Measurements from ENCODE around the gene SYNE2. TPM values are rescaled to one million over a fixed set of nuclear protein-coding genes. Genes with fewer than 3 reads are reported as not detected.

SYNE2 gene
- total RNA-seq, 2 experiments from 2014 or later, result 150 to 212 TPM

DNA sequence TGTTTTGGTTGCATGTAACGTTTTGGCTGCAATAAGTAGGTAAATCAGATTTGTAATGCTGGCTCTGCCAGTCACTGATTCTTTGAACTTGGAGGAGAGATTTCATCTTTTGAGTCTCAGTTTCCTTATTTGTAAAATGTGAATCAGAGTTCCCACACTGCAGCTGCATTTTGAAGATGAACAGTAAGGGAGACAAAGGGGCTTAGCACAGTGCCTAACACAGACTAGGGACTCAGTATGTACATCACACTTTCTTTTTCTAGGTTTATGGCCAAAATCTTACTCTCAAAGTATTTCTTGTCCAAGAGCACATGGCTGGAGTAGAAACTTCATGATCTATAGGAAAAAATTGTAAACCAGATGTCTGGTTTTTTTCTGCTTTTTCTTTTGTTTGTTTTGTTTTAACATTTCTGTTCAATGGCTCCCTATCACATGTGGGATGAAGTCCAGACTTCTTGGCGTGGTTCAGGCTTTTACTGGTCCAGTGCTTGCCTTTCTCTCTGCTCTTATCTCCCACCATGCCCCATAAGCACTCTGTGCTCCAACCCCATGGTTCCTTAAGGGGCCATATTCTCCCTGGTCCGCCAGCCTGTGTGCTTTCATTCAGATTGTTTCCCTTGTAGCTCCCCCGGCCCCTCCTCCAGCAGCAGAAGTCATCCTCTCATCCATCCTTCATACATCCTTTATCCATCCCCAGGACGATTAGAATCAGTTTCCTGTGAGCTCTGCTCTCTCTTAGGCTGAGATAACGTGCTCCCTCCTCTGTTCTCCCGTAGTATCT is 58.0 kb downstream of the SYNE2 start:
- TF ChIP-seq, protein P1, sequence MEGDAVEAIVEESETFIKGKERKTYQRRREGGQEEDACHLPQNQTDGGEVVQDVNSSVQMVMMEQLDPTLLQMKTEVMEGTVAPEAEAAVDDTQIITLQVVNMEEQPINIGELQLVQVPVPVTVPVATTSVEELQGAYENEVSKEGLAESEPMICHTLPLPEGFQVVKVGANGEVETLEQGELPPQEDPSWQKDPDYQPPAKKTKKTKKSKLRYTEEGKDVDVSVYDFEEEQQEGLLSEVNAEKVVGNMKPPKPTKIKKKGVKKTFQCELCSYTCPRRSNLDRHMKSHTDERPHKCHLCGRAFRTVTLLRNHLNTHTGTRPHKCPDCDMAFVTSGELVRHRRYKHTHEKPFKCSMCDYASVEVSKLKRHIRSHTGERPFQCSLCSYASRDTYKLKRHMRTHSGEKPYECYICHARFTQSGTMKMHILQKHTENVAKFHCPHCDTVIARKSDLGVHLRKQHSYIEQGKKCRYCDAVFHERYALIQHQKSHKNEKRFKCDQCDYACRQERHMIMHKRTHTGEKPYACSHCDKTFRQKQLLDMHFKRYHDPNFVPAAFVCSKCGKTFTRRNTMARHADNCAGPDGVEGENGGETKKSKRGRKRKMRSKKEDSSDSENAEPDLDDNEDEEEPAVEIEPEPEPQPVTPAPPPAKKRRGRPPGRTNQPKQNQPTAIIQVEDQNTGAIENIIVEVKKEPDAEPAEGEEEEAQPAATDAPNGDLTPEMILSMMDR (conservative IDR thresholded peaks at IDR 0.05; ENCODE audit: low read length), result no peak
- TF ChIP-seq EZH2phosphoT487 (IDR thresholded peaks at IDR 0.05; ENCODE audit: borderline replicate concordance, low read depth, low read length), result no peak
- Histone ChIP-seq H4K20me1 (ENCODE audit: insufficient read depth, low read length) (no peaks in the 10 kb centered on the region), H3K4me3 (ENCODE audit: low read depth, low read length, poor library complexity, severe bottlenecking) (no peak overlapping the region), H3K9me3 (ENCODE audit: low read length) (no peaks in the 10 kb centered on the region), H3K4me2 (ENCODE audit: low read length) (no peak overlapping the region), H3K9me2 (ENCODE audit: insufficient read depth, low read length) (no peaks in the 10 kb centered on the region; the same call in 1 of the 2 replicates), H3K27ac (ENCODE audit: low read depth, low read length, poor library complexity, severe bottlenecking) (no peak overlapping the region), H2AFZ (ENCODE audit: low read length) (no peak overlapping the region), H3K36me3 (ENCODE audit: insufficient read depth, low read length) (peaks cover 66% of the 10 kb centered on the region), H3K79me2 (ENCODE audit: insufficient read depth, low read depth, low read length) (peaks cover 39% of the 10 kb centered on the region), H3K4me1 (ENCODE audit: insufficient read depth, low read length, poor library complexity, severe bottlenecking) (no peaks in the 10 kb centered on the region)
- intact Hi-C loops (cut with micrococcal nuclease; ENCODE audit: unreplicated experiment), result no loop called here
- BruUV-seq (replicated peaks), result no TSS peak
- no peak for DNase-seq (ENCODE audit: low spot score)
- CTCF ChIA-PET (ENCODE audit: unreplicated experiment), result no interaction called here
- POLR2A ChIA-PET, result interaction anchor here (0.7 to 1.8 kb wide), 6 partner anchors 8 to 1849 kb away, joined by 3 to 7 read pairs (median 4); no protein-coding TSS in a partner anchor

DNA sequence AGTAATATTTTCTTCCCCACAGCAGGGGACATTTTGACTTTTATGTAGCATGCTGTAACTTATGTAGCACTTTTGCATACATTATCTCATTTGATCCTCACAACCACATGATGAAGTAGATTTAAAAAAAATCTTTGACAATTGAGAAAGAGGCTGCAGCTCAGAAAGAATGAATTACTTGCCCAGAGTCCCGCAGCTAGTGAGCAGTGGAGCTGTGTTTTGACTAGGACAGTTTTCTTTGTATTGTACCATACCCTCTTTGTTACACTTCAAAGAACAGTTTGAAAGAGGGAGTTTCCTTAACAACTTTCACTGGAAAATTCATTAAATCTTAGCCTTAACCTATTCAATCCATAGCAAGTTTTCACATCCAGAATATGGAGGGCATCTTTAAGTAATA is 58.6 kb downstream of the SYNE2 start:
- no peak for DNase-seq (ENCODE audit: low spot score)
- Histone ChIP-seq H4K20me1 (ENCODE audit: insufficient read depth, low read length) (no peaks in the 10 kb centered on the region), H3K27ac (ENCODE audit: low read depth, low read length, poor library complexity, severe bottlenecking) (no peak overlapping the region), H3K79me2 (ENCODE audit: insufficient read depth, low read depth, low read length) (peaks cover 39% of the 10 kb centered on the region), H3K4me1 (ENCODE audit: insufficient read depth, low read length, poor library complexity, severe bottlenecking) (no peaks in the 10 kb centered on the region), H3K9me2 (ENCODE audit: insufficient read depth, low read length) (no peaks in the 10 kb centered on the region; the same call in 1 of the 2 replicates), H3K36me3 (ENCODE audit: insufficient read depth, low read length) (peaks cover 68% of the 10 kb centered on the region), H3K9me3 (ENCODE audit: low read length) (no peaks in the 10 kb centered on the region), H3K4me3 (ENCODE audit: low read depth, low read length, poor library complexity, severe bottlenecking) (no peak overlapping the region), H2AFZ (ENCODE audit: low read length) (no peak overlapping the region), H3K4me2 (ENCODE audit: low read length) (no peak overlapping the region)
- no peak for TF ChIP-seq EZH2phosphoT487 (IDR thresholded peaks at IDR 0.05; ENCODE audit: borderline replicate concordance, low read depth, low read length)
- TF ChIP-seq, protein P1 (conservative IDR thresholded peaks at IDR 0.05; ENCODE audit: low read length), result no peak
- CTCF ChIA-PET (ENCODE audit: unreplicated experiment), result no interaction called here
- intact Hi-C loops (cut with micrococcal nuclease; ENCODE audit: unreplicated experiment), result no loop called here
- POLR2A ChIA-PET, result interaction anchor here (0.5 to 1.5 kb wide), 4 partner anchors 9 to 1078 kb away, joined by 3 to 4 read pairs (median 4); no protein-coding TSS in a partner anchor
- no TSS peak for BruUV-seq (replicated peaks)

DNA sequence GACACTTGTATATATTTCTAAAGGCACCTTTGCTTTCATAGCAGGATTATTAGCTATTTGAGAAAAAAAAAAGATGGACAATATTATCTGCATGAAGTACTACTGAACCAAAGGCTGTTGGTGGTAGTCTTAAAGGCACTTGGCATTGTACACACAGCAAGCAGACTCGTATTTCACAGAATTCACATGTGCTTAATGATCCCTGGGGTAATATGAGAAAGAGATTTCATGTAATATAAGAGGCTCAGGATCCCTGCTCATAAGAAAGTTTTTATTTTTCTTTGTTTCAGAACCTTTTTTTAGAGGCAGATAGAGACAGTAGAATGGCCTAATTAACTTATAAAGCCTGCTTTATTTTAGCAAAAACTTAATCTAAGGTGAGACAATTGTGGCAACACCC is 59.5 kb downstream of the SYNE2 start:
- Histone ChIP-seq H4K20me1 (ENCODE audit: insufficient read depth, low read length) (no peaks in the 10 kb centered on the region), H3K9me3 (ENCODE audit: low read length) (no peaks in the 10 kb centered on the region), H2AFZ (ENCODE audit: low read length) (no peak overlapping the region), H3K27ac (ENCODE audit: low read depth, low read length, poor library complexity, severe bottlenecking) (no peak overlapping the region), H3K4me3 (ENCODE audit: low read depth, low read length, poor library complexity, severe bottlenecking) (no peak overlapping the region), H3K36me3 (ENCODE audit: insufficient read depth, low read length) (peaks cover 66% of the 10 kb centered on the region), H3K9me2 (ENCODE audit: insufficient read depth, low read length) (no peaks in the 10 kb centered on the region; the same call in 1 of the 2 replicates), H3K4me1 (ENCODE audit: insufficient read depth, low read length, poor library complexity, severe bottlenecking) (no peaks in the 10 kb centered on the region), H3K4me2 (ENCODE audit: low read length) (no peak overlapping the region), H3K79me2 (ENCODE audit: insufficient read depth, low read depth, low read length) (peaks cover 33% of the 10 kb centered on the region; the same call in 1 of the 2 replicates)
- no peak for DNase-seq (ENCODE audit: low spot score)
- intact Hi-C loops (cut with micrococcal nuclease; ENCODE audit: unreplicated experiment), result no loop called here
- ChIA-PET POLR2A (interaction anchor here (0.5 to 1.5 kb wide), 3 partner anchors 10 to 62 kb away, joined by 3 to 4 read pairs (median 3); no protein-coding TSS in a partner anchor), CTCF (ENCODE audit: unreplicated experiment) (no interaction called here)
- no peak for TF ChIP-seq EZH2phosphoT487 (IDR thresholded peaks at IDR 0.05; ENCODE audit: borderline replicate concordance, low read depth, low read length)
- TF ChIP-seq, protein P1 (conservative IDR thresholded peaks at IDR 0.05; ENCODE audit: low read length), result no peak
- TSS peak; percentile 8 for BruUV-seq (replicated peaks)
